ENCODE results near the gene SNORC.

The SNORC gene

DNA sequence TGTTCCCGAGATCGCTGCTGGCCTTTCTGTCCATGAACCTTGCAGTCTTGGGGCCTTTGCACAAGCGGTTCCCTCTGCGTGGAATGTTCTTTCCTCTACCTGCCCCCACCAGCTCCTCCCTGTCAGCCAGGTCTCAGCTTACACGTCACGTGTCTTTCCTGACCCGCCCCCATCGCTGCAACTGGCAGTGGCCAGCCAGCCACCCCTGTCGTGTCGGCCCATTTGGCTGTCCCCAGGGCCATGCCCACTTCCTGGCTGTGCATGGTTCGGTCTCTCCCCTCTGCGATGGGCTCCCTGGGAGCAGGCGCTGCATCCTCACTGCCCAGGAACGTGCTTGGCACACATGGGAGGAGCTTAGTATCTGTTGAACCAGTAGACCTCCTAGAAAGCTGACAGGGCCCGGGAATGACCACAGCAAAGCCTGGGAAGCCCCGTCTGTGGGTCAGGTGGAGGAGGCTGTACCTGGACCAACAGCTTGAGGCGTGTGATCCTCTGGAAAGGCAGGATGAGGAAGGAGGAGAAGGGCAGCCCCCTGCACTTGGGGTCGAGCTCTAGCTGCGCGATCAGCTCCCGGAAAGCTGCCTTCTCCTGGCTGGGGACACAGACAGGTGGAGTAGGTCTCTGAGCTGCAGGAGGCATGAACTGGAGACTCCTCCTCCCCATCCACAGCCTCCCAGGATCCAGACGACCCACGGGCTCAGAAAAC, 21.0 kb downstream of the SNORC start:
- H3K9ac ChIP-seq (ENCODE audit: low read depth, low read length): no peak overlapping the region
- H3K4me1 ChIP-seq (ENCODE audit: control insufficient read depth, insufficient read depth, low read length): peaks cover 12% of the 10 kb centered on the region
- H3K4me3 ChIP-seq (ENCODE audit: low read depth, low read length): no peak overlapping the region
- H3K9me3 ChIP-seq (ENCODE audit: control insufficient read depth, insufficient read depth, low read length): no peaks in the 10 kb centered on the region
- no peaks in the 10 kb centered on the region for H3K36me3 ChIP-seq (ENCODE audit: control insufficient read depth, insufficient read depth, low read length)
- H3K27ac ChIP-seq (ENCODE audit: low read depth, low read length): no peak overlapping the region
- no peaks in the 10 kb centered on the region for H3K27me3 ChIP-seq (ENCODE audit: control insufficient read depth, insufficient read depth, low read length)

DNA sequence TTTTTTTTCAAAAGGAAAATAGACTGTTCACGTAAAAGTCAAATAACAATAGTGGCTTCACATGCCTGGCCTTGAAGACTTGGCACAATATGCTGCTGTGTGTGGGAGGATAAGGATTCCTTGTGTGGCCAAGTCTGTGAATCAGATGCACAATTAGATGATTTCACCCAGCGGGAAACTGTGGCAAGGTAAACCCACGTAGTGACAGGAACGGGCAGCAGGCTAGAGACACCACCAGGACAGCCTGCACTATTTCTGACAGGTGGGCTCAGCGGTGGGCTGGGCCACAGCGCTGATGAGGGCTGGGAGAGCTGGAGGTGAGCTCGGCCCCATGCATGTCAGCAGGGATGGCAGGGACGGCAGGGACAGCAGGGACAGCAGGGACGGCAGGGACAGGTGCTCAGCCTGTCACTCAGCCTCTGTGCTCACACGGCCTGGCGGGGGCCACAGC, 21.6 kb downstream of the SNORC start:
- Histone ChIP-seq H3K4me3 (ENCODE audit: low read depth, low read length) (no peak overlapping the region), H3K27me3 (ENCODE audit: control insufficient read depth, insufficient read depth, low read length) (no peaks in the 10 kb centered on the region), H3K9me3 (ENCODE audit: control insufficient read depth, insufficient read depth, low read length) (no peaks in the 10 kb centered on the region), H3K9ac (ENCODE audit: low read depth, low read length) (no peak overlapping the region), H3K36me3 (ENCODE audit: control insufficient read depth, insufficient read depth, low read length) (no peaks in the 10 kb centered on the region), H3K27ac (ENCODE audit: low read depth, low read length) (no peak overlapping the region), H3K4me1 (ENCODE audit: control insufficient read depth, insufficient read depth, low read length) (peaks cover 12% of the 10 kb centered on the region)

DNA sequence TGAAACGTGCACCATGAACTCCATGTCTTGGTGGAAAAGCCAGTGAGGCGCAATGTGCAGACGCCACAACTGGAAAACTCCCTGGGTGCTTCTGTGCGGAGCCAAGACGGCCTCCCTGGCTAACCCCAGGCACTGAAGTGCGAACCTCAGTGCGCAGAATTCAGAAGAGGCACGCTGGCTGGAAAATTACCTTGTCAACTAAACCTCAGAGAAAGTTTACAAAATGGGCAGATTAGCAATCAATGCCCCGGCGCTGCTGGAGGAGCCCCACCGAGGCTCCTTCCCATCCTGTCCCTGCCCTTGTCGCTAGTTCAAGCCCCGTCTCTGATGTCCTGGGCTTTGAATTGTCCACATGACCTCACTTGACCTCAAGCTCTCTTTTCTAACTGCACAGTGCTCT, 22.2 kb downstream of the SNORC start:
- H3K9me3 ChIP-seq (ENCODE audit: control insufficient read depth, insufficient read depth, low read length): no peaks in the 10 kb centered on the region
- H3K4me3 ChIP-seq (ENCODE audit: low read depth, low read length): no peak overlapping the region
- no peak overlapping the region for H3K9ac ChIP-seq (ENCODE audit: low read depth, low read length)
- H3K36me3 ChIP-seq (ENCODE audit: control insufficient read depth, insufficient read depth, low read length): no peaks in the 10 kb centered on the region
- H3K27ac ChIP-seq (ENCODE audit: low read depth, low read length): no peak overlapping the region
- H3K27me3 ChIP-seq (ENCODE audit: control insufficient read depth, insufficient read depth, low read length): no peaks in the 10 kb centered on the region
- H3K4me1 ChIP-seq (ENCODE audit: control insufficient read depth, insufficient read depth, low read length): peaks cover 12% of the 10 kb centered on the region

DNA sequence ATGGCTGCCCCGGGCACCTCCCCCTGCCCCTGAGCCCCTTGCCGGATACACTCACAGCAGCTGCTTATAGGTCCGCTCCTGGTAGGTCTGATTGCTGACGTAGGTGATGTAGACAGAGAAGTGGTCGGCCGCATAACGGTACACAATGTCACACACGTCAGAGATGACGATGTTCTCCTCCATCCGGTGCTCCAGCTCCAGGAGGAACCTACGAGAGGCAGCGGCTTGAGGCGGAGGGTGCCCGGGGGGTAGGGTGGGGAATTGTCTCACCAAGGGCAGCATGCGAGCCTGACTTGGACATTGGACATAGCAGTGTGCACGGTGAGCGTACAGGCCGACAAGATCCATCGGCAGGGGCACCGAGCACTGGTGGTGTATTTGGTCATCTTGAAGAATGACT, 22.8 kb downstream of the SNORC start:
- Histone ChIP-seq H3K27ac (ENCODE audit: low read depth, low read length) (no peak overlapping the region), H3K36me3 (ENCODE audit: control insufficient read depth, insufficient read depth, low read length) (no peaks in the 10 kb centered on the region), H3K9ac (ENCODE audit: low read depth, low read length) (no peak overlapping the region), H3K9me3 (ENCODE audit: control insufficient read depth, insufficient read depth, low read length) (no peaks in the 10 kb centered on the region), H3K27me3 (ENCODE audit: control insufficient read depth, insufficient read depth, low read length) (no peaks in the 10 kb centered on the region), H3K4me1 (ENCODE audit: control insufficient read depth, insufficient read depth, low read length) (peaks cover 12% of the 10 kb centered on the region), H3K4me3 (ENCODE audit: low read depth, low read length) (no peak overlapping the region)

DNA sequence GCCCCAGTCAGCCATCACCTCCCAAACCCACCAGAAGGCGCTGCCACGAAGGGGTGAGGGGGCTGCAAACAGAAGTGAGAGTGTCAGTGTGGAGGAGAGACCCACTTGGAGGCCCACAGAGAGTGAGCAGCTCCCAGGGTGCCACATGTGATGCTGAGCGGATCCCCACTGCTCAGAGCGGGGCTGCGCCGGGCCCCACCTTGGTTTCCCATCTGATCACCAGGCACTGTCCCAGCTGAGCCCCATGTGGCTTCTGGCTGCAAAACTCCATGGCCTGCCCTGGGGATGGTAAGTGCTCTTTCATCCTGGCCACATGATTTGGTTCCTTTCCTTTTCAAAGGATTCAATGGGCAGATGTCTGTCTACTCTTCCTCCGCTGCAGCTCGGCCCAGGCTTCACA, 23.8 kb downstream of the SNORC start:
- Histone ChIP-seq H3K27ac (ENCODE audit: low read depth, low read length) (no peak overlapping the region), H3K27me3 (ENCODE audit: control insufficient read depth, insufficient read depth, low read length) (0 out of 2 replicates have a peak, but pooled peaks cover under 1% of the 10 kb centered on the region), H3K36me3 (ENCODE audit: control insufficient read depth, insufficient read depth, low read length) (no peaks in the 10 kb centered on the region), H3K9me3 (ENCODE audit: control insufficient read depth, insufficient read depth, low read length) (no peaks in the 10 kb centered on the region), H3K4me3 (ENCODE audit: low read depth, low read length) (no peak overlapping the region), H3K4me1 (ENCODE audit: control insufficient read depth, insufficient read depth, low read length) (peaks cover 12% of the 10 kb centered on the region), H3K9ac (ENCODE audit: low read depth, low read length) (no peak overlapping the region)

DNA sequence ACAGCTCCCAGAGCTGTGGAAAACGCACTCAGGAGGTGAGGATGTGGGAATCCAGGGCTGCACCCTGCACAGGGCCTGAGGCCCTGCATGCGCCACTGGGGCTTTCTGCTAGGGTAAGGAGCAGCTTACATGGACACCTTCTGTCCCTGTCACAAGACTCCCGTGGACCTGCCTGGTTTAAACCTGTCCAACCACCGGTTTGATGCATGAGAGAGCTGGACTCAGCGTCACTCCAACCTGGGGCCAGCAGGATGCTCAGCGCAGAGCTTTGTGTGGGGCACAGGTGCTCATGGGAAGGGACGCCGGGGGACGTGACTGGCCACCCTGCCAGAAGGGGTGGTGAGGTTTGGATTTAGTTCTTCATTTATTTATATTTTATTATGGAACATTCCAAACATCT, 24.2 kb downstream of the SNORC start:
- H3K27ac ChIP-seq (ENCODE audit: low read depth, low read length): no peak overlapping the region
- H3K4me1 ChIP-seq (ENCODE audit: control insufficient read depth, insufficient read depth, low read length): peaks cover 12% of the 10 kb centered on the region
- no peak overlapping the region for H3K4me3 ChIP-seq (ENCODE audit: low read depth, low read length)
- H3K9me3 ChIP-seq (ENCODE audit: control insufficient read depth, insufficient read depth, low read length): no peaks in the 10 kb centered on the region
- no peak overlapping the region for H3K9ac ChIP-seq (ENCODE audit: low read depth, low read length)
- H3K36me3 ChIP-seq (ENCODE audit: control insufficient read depth, insufficient read depth, low read length): no peaks in the 10 kb centered on the region
- H3K27me3 ChIP-seq (ENCODE audit: control insufficient read depth, insufficient read depth, low read length): 0 out of 2 replicates have a peak, but pooled peaks cover 4% of the 10 kb centered on the region

DNA sequence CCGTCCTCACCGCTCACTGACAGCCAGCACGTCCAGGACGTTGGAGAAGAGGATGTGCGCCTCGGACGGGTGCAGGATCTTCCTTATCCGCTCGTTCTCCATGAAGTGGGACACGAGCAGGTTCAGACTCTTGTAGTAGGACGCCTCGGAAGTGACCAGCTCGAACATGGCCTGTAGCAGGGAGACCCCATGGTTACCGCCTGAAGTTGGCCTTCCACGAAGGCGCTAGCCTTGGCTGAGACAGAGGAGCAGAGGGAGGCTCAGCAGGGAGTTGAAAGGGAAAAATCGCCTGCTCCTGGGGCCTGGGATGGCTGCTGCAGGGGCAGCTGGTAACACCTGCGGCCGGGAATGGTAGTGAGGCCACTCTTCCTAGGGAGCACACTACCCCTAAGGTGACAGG, 24.7 kb downstream of the SNORC start:
- H3K4me3 ChIP-seq (ENCODE audit: low read depth, low read length): no peak overlapping the region
- H3K27ac ChIP-seq (ENCODE audit: low read depth, low read length): no peak overlapping the region
- 0 out of 2 replicates have a peak, but pooled peaks cover 4% of the 10 kb centered on the region for H3K27me3 ChIP-seq (ENCODE audit: control insufficient read depth, insufficient read depth, low read length)
- peaks cover 12% of the 10 kb centered on the region for H3K4me1 ChIP-seq (ENCODE audit: control insufficient read depth, insufficient read depth, low read length)
- no peak overlapping the region for H3K9ac ChIP-seq (ENCODE audit: low read depth, low read length)
- H3K9me3 ChIP-seq (ENCODE audit: control insufficient read depth, insufficient read depth, low read length): no peaks in the 10 kb centered on the region
- no peaks in the 10 kb centered on the region for H3K36me3 ChIP-seq (ENCODE audit: control insufficient read depth, insufficient read depth, low read length)

DNA sequence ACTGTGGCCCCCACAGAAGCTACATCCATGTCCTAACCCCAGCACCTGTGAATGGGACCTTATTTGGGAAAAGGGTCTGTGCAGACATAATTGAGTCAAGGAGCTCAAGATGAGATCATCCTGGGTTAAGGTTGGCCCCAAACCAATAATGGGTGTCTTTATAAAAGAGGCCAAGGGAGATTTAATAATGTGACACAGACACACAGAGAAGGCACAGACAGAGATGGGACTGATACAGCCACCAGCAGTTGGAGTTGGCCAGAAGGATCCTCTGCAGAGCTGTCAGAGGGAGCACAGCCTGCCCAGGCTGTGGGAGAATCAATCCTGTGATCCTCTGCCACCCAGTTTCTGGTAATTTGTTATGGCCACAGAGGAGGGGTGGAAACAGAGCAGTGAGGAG, 26.0 kb downstream of the SNORC start:
- H3K36me3 ChIP-seq (ENCODE audit: control insufficient read depth, insufficient read depth, low read length): no peaks in the 10 kb centered on the region
- no peak overlapping the region for H3K27ac ChIP-seq (ENCODE audit: low read depth, low read length)
- H3K9me3 ChIP-seq (ENCODE audit: control insufficient read depth, insufficient read depth, low read length): no peaks in the 10 kb centered on the region
- H3K9ac ChIP-seq (ENCODE audit: low read depth, low read length): no peak overlapping the region
- peaks cover 11% of the 10 kb centered on the region for H3K27me3 ChIP-seq (ENCODE audit: control insufficient read depth, insufficient read depth, low read length)
- no peak overlapping the region for H3K4me3 ChIP-seq (ENCODE audit: low read depth, low read length)
- H3K4me1 ChIP-seq (ENCODE audit: control insufficient read depth, insufficient read depth, low read length): peaks cover 12% of the 10 kb centered on the region

DNA sequence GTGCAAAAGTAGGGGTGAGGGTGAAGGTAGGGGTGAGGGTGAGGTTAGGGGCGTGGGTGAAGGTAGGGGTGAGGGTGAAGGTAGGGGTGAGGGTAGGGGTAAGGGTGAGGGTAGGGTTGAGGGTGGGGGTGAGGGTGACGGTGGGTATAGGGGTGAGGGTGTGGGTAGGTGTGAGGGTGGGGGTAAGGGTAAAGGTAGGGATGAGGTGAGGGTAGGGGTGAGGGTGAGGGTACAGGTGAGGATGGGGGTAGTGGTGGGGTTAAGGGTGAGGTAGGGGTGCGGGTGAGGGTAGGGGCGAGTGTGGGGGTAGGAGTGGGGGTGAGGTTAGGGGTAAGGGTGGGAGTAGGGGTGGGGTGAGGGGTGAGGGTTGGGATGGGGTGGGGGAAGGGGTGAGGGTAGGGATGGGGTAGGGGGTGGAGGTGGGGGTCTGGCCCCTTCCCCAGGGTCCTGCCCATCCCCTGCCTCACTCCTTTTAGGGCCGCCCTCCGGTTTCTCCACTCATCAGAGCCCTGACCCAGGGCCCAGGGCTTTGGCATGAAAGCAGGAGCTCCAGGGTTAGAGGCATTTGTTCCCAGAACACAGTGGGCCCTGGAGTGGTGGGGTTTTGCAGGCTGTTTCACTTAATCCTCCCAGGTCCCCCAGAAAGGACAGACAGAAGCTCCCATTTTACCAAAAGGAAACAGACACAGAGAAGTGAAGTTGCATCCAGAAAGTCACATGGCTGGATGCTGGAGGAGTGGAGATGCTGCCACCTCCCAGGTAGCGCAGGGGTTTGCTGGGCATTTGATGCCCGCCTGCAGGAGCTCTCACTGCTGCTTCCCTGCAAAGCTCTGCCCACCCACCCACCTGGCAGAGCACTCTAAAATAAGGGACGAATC, 26.9 kb downstream of the SNORC start:
- no peak overlapping the region for H3K9ac ChIP-seq (ENCODE audit: low read depth, low read length)
- no peak overlapping the region for H3K4me3 ChIP-seq (ENCODE audit: low read depth, low read length)
- peaks cover 15% of the 10 kb centered on the region for H3K4me1 ChIP-seq (ENCODE audit: control insufficient read depth, insufficient read depth, low read length)
- H3K36me3 ChIP-seq (ENCODE audit: control insufficient read depth, insufficient read depth, low read length): no peaks in the 10 kb centered on the region
- H3K27ac ChIP-seq (ENCODE audit: low read depth, low read length): no peak overlapping the region
- H3K27me3 ChIP-seq (ENCODE audit: control insufficient read depth, insufficient read depth, low read length): peaks cover 19% of the 10 kb centered on the region
- H3K9me3 ChIP-seq (ENCODE audit: control insufficient read depth, insufficient read depth, low read length): no peaks in the 10 kb centered on the region

DNA sequence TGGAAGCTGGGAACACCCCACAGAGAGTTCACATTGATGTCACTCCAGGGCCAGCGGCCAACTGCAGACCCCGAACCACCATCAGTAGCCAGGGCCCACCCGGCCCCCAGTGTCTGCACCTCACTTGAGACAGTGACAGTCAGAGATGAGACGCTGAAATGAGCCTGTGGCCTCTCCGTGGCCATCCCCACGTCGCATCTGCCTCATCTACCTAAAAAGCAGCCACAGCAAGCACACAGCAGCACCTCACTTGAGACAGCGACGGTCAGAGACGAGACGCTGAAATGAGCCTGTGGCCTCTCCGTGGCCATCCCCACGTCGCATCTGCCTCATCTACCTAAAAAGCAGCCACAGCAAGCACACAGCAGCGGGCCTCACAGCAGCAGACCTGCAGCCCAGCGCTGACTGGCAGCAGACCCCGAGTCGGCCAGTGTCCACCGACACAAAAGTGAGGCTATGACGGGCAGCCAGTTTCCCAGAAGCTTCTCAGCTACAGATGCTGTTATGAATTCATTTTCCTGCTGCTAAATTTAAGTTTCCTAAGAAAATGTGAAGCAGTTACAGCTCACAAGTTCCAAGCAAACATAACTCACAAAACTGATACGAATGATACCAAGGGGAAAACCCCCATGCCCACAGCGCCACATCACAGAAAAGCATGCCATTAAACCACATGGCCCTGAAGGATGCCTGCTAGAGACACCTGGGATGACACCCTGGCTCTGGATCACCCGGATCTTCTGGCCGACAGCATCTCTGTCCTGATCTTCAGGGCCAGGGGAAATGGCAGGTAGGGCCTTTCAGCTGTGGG, 27.7 kb downstream of the SNORC start:
- H3K27me3 ChIP-seq (ENCODE audit: control insufficient read depth, insufficient read depth, low read length): peaks cover 28% of the 10 kb centered on the region
- H3K27ac ChIP-seq (ENCODE audit: low read depth, low read length): no peak overlapping the region

More for the DNA sequence above, 27.7 kb downstream of the SNORC start:
- no peak overlapping the region for H3K9ac ChIP-seq (ENCODE audit: low read depth, low read length)
- no peaks in the 10 kb centered on the region for H3K36me3 ChIP-seq (ENCODE audit: control insufficient read depth, insufficient read depth, low read length)
- H3K4me1 ChIP-seq (ENCODE audit: control insufficient read depth, insufficient read depth, low read length): peaks cover 19% of the 10 kb centered on the region
- no peak overlapping the region for H3K4me3 ChIP-seq (ENCODE audit: low read depth, low read length)
- no peaks in the 10 kb centered on the region for H3K9me3 ChIP-seq (ENCODE audit: control insufficient read depth, insufficient read depth, low read length)
